PC-3 (cell line): ENCODE results near the gene HBG2. TPM values are rescaled to one million over a fixed set of nuclear protein-coding genes. Genes with fewer than 3 reads are reported as not detected.

ENCODE experiments used
- ATAC-seq: fragments of 200-7000 bp; cut with Tn5 transposase; 2 replicates; pipeline ENCODE4 v1.9.1; 2020; ENCODE audit warnings: mild to moderate bottlenecking, moderate library complexity
- BruUV-seq: library from RNA; stranded (reverse); fragments of 400-500 nt; replicated peaks from 2 replicates; lab custom pipeline; 2021; lab: Mats Ljungman, UMichigan
- CTCF ChIA-PET: fragments of 300-600 bp; sonication (Branson Sonifier 250); formaldehyde crosslinking; loops from one replicate; lab custom pipeline; 2022; ENCODE audit warnings: antibody characterized with exemption; lab: Charles Lee
- POLR2A ChIA-PET: fragments of 300-600 bp; sonication (Branson Sonifier 250); formaldehyde crosslinking; loops from one replicate; lab custom pipeline; 2022; ENCODE audit warnings: antibody characterized with exemption; ENCODE audit not compliant: unreplicated experiment; lab: Charles Lee
- DNase-seq: peaks from one replicate; pipeline ENCODE4 v3.0.0-alpha.2; 2015
- H2AFZ ChIP-seq: fragments of 300-600 bp; sonication (generic); 2 replicates; pipeline ENCODE4 v1.6.0; 2016; ENCODE audit warnings: antibody characterized with exemption, low read length
- H3F3A ChIP-seq: fragments of 300-600 bp; sonication (generic); one replicate; pipeline ENCODE4 v1.6.0; 2017; ENCODE audit warnings: antibody characterized with exemption, low read length, control low read depth, mild to moderate bottlenecking; ENCODE audit not compliant: unreplicated experiment
- H3K27ac ChIP-seq: fragments of 300-600 bp; sonication (generic); 2 replicates; pipeline ENCODE4 v1.5.1; 2016; ENCODE audit warnings: mild to moderate bottlenecking, low read length
- H3K27me3 ChIP-seq: fragments of 300-600 bp; sonication (generic); 2 replicates; pipeline ENCODE4 v1.6.1; 2016; ENCODE audit warnings: low read length, mixed read lengths
- H3K36me3 ChIP-seq: fragments of 300-600 bp; sonication (generic); 2 replicates; pipeline ENCODE4 v1.6.1; 2016; ENCODE audit warnings: low read depth, mixed run types, low read length, mixed read lengths
- H3K4me1 ChIP-seq: fragments of 300-600 bp; sonication (generic); 2 replicates; pipeline ENCODE4 v1.5.1; 2016; ENCODE audit warnings: low read length; ENCODE audit not compliant: insufficient read depth
- H3K4me2 ChIP-seq: fragments of 300-600 bp; sonication (generic); 2 replicates; pipeline ENCODE4 v1.6.0; 2016; ENCODE audit warnings: low read length
- H3K4me3 ChIP-seq: fragments of 300-600 bp; sonication (generic); 2 replicates; pipeline ENCODE4 v1.5.1; 2016; ENCODE audit warnings: mild to moderate bottlenecking, low read length, mixed read lengths
- H3K79me2 ChIP-seq: fragments of 300-600 bp; sonication (generic); 2 replicates; pipeline ENCODE4 v1.6.1; 2017; ENCODE audit warnings: low read length, mixed read lengths
- H3K9ac ChIP-seq: fragments of 300-600 bp; sonication (generic); 2 replicates; pipeline ENCODE4 v1.6.0; 2016; ENCODE audit warnings: mild to moderate bottlenecking, low read length
- H3K9me2 ChIP-seq: fragments of 300-600 bp; sonication (generic); replicated peaks from 2 replicates; pipeline ENCODE4 v1.6.1; 2016; ENCODE audit warnings: mixed run types, low read length, mixed read lengths
- H3K9me3 ChIP-seq: fragments of 300-600 bp; sonication (generic); 2 replicates; pipeline ENCODE4 v1.6.1; 2016; ENCODE audit warnings: low read length, mixed read lengths
- H4K20me1 ChIP-seq: fragments of 300-600 bp; sonication (generic); 2 replicates; pipeline ENCODE4 v1.6.1; 2016; ENCODE audit warnings: low read length, mixed read lengths
- CTCF ChIP-seq: fragments of 300-600 bp; sonication (generic); conservative IDR thresholded peaks from 2 replicates; pipeline ENCODE4 v1.5.1; 2017; ENCODE audit warnings: antibody characterized with exemption, low read depth, mild to moderate bottlenecking, low read length
- EZH2 ChIP-seq: fragments of 300-600 bp; sonication (generic); IDR thresholded peaks from one replicate; pipeline ENCODE4 v1.6.1; 2017; ENCODE audit warnings: antibody characterized with exemption, mild to moderate bottlenecking, low read length; ENCODE audit not compliant: unreplicated experiment
- EZH2phosphoT487 ChIP-seq: fragments of 300-600 bp; sonication (generic); IDR thresholded peaks from 2 replicates; pipeline ENCODE4 v1.6.1; 2018; ENCODE audit warnings: mild to moderate bottlenecking, antibody characterized with exemption, low read length, borderline replicate concordance
- intact Hi-C: fragments of 100-400 bp; cut with micrococcal nuclease; formaldehyde crosslinking; loops from 2 replicates; pipeline ENCODE4 v1.9.0; 2023
- total RNA-seq: library from RNA; depleted of rRNA; stranded (reverse); fragments of >200 nt; gene quantifications from 2 replicates; pipeline ENCODE4 v1.2.3, GENCODE V29; 2014

Gene HBG2
- total RNA-seq, 1 experiment from 2014 or later = not detected

- H3K27me3 ChIP-seq = peaks cover 21% of the 10 kb centered on the region
Observed at GRCh38 chr11:5247472-5248192, 6.9 kb downstream of the HBG2 start.

GRCh38 chr11:5246772-5247471, 7.7 kb downstream of the HBG2 start:
- Histone ChIP-seq H3K4me2 (no peak overlapping the region), H3K27ac (no peak overlapping the region), H3K4me1 (no peaks in the 10 kb centered on the region), H4K20me1 (no peaks in the 10 kb centered on the region), H3K9me2 (no peaks in the 10 kb centered on the region), H3K9ac (no peak overlapping the region), H3F3A (no peaks in the 10 kb centered on the region), H3K79me2 (no peaks in the 10 kb centered on the region), H2AFZ (no peak overlapping the region), H3K4me3 (no peak overlapping the region), H3K36me3 (no peaks in the 10 kb centered on the region), H3K27me3 (peaks cover 21% of the 10 kb centered on the region), H3K9me3 (no peaks in the 10 kb centered on the region)
- TF ChIP-seq EZH2 (no peak), CTCF (no peak), EZH2phosphoT487 (no peak)
- CTCF ChIA-PET = no interaction called here
- intact Hi-C loops = no loop called here
- no TSS peak for BruUV-seq
- ATAC-seq (no peak), DNase-seq (no peak)
- POLR2A ChIA-PET = no interaction called here

More at GRCh38 chr11:5247472-5248192, 6.9 kb downstream of the HBG2 start:
- Histone ChIP-seq H3K4me3 (no peak overlapping the region), H3K9me3 (no peaks in the 10 kb centered on the region), H3K79me2 (no peaks in the 10 kb centered on the region), H3F3A (no peaks in the 10 kb centered on the region), H3K9me2 (no peaks in the 10 kb centered on the region), H3K36me3 (no peaks in the 10 kb centered on the region), H3K4me1 (no peaks in the 10 kb centered on the region), H3K4me2 (no peak overlapping the region), H4K20me1 (no peaks in the 10 kb centered on the region), H2AFZ (no peak overlapping the region), H3K27ac (no peak overlapping the region), H3K9ac (no peak overlapping the region)
- ATAC-seq (no peak), DNase-seq (no peak)
- intact Hi-C loops = no loop called here
- CTCF ChIA-PET = no interaction called here
- no TSS peak for BruUV-seq
- POLR2A ChIA-PET = no interaction called here
- TF ChIP-seq CTCF = no peak
- no peak for TF ChIP-seq EZH2phosphoT487
- no peak for TF ChIP-seq EZH2

GRCh38 chr11:5245155-5245554, 9.4 kb downstream of the HBG2 start:
- H3K36me3 ChIP-seq = no peaks in the 10 kb centered on the region
- intact Hi-C loops = no loop called here
- no peaks in the 10 kb centered on the region for H3K4me1 ChIP-seq
- no peaks in the 10 kb centered on the region for H4K20me1 ChIP-seq
- no peak overlapping the region for H3K9ac ChIP-seq
- H3K4me2 ChIP-seq = no peak overlapping the region
- H3K27me3 ChIP-seq = peaks cover 21% of the 10 kb centered on the region
- H3F3A ChIP-seq = no peaks in the 10 kb centered on the region
- ChIA-PET CTCF (no interaction called here), POLR2A (no interaction called here)
- no peak for TF ChIP-seq EZH2
- no peak for TF ChIP-seq EZH2phosphoT487
- no peak for TF ChIP-seq CTCF
- H3K9me3 ChIP-seq = no peaks in the 10 kb centered on the region
- H3K9me2 ChIP-seq = no peaks in the 10 kb centered on the region
- no peak overlapping the region for H3K4me3 ChIP-seq
- H3K79me2 ChIP-seq = no peaks in the 10 kb centered on the region
- no TSS peak for BruUV-seq
- no peak overlapping the region for H3K27ac ChIP-seq
- H2AFZ ChIP-seq = no peak overlapping the region
- DNase-seq (no peak), ATAC-seq (no peak)
